Duodenal mucosa (tissue), 2 donors: ENCODE results near the gene SNAPIN.

ENCODE experiments used
- H3K27ac ChIP-seq: one replicate; pipeline ENCODE4 v1.7.0; 2013; ENCODE audit warnings: low read depth, low read length
- H3K27me3 ChIP-seq, 2 donors: one replicate each; pipeline ENCODE4 v1.7.0; 2013; ENCODE audit warnings: low read length in 2 of 2, control low read depth in 1 of 2; ENCODE audit not compliant: insufficient read depth in 2 of 2, control insufficient read depth in 1 of 2
- H3K36me3 ChIP-seq, 2 donors: one replicate each; pipeline ENCODE4 v1.7.0; 2013; ENCODE audit warnings: low read length in 2 of 2, control low read depth in 1 of 2; ENCODE audit not compliant: insufficient read depth in 2 of 2, control insufficient read depth in 1 of 2
- H3K4me1 ChIP-seq, 2 donors: one replicate each; pipeline ENCODE4 v1.7.0; 2013; ENCODE audit warnings: low read length in 2 of 2, control low read depth in 1 of 2; ENCODE audit not compliant: insufficient read depth in 2 of 2, control insufficient read depth in 1 of 2
- H3K4me3 ChIP-seq, 2 donors: one replicate each; pipeline ENCODE4 v1.7.0; 2013; ENCODE audit warnings: low read length in 2 of 2, low read depth in 1 of 2
- H3K9ac ChIP-seq, 2 donors: one replicate each; pipeline ENCODE4 v1.7.0; 2013; ENCODE audit warnings: low read length in 2 of 2, low read depth in 1 of 2
- H3K9me3 ChIP-seq, 2 donors: one replicate each; pipeline ENCODE4 v1.7.0; 2013; ENCODE audit warnings: low read length in 2 of 2, control low read depth in 1 of 2; ENCODE audit not compliant: control insufficient read depth in 1 of 2

SNAPIN gene

DNA sequence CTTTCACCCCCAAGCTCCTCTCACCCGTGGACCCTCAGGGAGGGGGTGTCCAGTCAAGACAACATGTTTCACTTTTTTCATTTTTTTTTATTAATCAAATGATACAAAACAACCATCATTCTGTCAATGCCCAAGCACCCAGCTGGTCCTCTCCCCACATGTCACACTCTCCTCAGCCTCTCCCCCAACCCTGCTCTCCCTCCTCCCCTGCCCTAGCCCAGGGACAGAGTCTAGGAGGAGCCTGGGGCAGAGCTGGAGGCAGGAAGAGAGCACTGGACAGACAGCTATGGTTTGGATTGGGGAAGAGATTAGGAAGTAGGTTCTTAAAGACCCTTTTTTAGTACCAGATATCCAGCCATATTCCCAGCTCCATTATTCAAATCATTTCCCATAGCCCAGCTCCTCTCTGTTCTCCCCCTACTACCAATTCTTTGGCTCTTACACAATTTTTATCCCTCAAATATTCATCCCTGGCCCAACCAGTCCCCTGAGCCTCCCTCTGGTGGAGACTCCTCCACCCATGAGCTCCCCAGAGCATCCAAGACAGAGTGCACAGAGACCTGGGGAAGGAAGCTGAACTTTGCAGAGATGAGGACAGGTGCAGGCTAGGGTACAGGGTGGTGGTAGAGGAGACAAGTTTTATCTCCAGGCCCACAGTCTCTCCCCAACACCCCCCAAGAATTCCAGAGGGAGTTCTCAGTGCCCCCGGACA, 44.2 kb upstream of the SNAPIN start:
- H3K27ac ChIP-seq, result no peak overlapping the region
- peak overlapping the region; percentile 70 to 74 for H3K4me3 ChIP-seq
- no peaks in the 10 kb centered on the region for H3K27me3 ChIP-seq
- H3K9me3 ChIP-seq, result no peaks in the 10 kb centered on the region
- H3K36me3 ChIP-seq, result no peaks in the 10 kb centered on the region
- peak overlapping the region; percentile 89 to 94 for H3K9ac ChIP-seq
- peaks cover 54 to 59% of the 10 kb centered on the region in 2 donors for H3K4me1 ChIP-seq

GRCh38 chr1:153614906-153615305, 43.6 kb upstream of the SNAPIN start:
- Histone ChIP-seq H3K9me3 (no peaks in the 10 kb centered on the region), H3K36me3 (no peaks in the 10 kb centered on the region), H3K4me1 (peaks cover 49 to 54% of the 10 kb centered on the region in 2 donors), H3K9ac (peak overlapping the region; percentile 89 to 94), H3K4me3 (peak overlapping the region; percentile 70 to 74), H3K27ac (no peak overlapping the region), H3K27me3 (no peaks in the 10 kb centered on the region)

DNA sequence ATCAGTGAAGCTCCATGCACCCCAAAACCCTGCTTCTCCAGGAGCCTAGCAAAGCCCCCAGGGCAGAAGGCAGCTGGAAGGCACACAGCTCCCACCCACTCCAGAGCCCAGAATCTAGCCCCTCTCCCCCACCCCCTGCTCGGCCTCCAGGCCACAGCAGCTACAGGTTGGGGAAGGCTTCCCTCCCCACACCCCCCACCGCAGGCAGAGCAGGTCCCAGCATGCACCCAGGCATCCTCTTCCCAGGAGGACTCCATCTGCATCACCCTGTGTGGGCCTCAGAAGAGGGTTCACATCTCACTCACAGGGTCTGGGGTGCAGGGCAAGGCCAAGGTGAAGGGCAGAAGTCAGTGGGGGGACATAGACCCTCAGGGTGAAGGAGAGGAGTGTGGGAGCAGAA, 43.1 kb upstream of the SNAPIN start:
- Histone ChIP-seq H3K4me3 (peak overlapping the region; percentile 70 to 74), H3K4me1 (peaks cover 44 to 49% of the 10 kb centered on the region in 2 donors), H3K9ac (peak overlapping the region; percentile 89 to 94), H3K27ac (peak overlapping the region; percentile 76), H3K9me3 (no peaks in the 10 kb centered on the region), H3K27me3 (no peaks in the 10 kb centered on the region), H3K36me3 (no peaks in the 10 kb centered on the region)

DNA sequence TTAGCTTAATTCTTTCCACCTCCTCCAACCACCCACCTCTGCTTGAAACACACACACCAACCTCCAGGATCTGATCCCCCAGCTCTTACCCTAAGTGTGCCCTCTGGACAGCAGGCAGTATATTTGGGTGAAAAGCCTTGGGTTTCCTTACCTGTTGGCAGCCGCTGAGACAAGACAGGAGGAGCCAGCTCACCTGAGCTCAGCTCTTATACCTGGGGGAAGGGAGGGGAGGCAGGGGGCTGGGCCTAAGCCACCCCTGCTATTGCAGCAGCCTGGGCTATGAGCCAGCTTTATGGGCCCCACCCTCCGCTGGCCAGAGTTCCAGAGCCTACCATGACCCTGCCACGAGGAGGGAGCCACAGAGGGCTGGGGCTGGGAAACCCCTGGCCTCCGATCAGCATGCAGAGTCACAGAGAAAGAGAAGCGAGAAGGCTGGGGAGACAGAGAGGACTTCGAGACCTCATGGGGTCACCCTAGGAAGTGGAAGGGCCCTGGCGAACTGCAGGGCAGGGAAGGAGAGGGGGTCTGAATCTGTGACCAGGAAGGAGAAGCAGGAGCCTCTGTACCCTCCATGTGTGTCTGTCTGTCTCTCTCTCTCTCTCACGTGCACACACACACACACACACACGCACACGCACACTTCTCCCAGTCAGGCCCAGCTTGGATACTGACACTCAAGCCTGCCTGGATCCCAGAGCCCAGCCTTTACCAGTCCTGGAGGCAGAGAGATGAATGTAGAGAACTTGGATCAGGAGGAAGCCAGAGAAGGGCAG, 42.2 kb upstream of the SNAPIN start, which contains the start of gene S100A14:
Gene S100A14, minus strand, starts transcription at position 182 of the 773 bp plus-strand sequence. CDS start 467 bp downstream, outside the sequence.
- no peaks in the 10 kb centered on the region for H3K36me3 ChIP-seq
- H3K4me3 ChIP-seq, result peak within 1 kb of the TSS; percentile 70 to 74
- peak within 1 kb of the TSS; percentile 76 for H3K27ac ChIP-seq
- H3K4me1 ChIP-seq, result peaks cover 37 to 44% of the 10 kb centered on the region in 2 donors
- H3K9ac ChIP-seq, result peak within 1 kb of the TSS; percentile 89 to 94
- H3K27me3 ChIP-seq, result no peaks in the 10 kb centered on the region
- no peaks in the 10 kb centered on the region for H3K9me3 ChIP-seq

DNA sequence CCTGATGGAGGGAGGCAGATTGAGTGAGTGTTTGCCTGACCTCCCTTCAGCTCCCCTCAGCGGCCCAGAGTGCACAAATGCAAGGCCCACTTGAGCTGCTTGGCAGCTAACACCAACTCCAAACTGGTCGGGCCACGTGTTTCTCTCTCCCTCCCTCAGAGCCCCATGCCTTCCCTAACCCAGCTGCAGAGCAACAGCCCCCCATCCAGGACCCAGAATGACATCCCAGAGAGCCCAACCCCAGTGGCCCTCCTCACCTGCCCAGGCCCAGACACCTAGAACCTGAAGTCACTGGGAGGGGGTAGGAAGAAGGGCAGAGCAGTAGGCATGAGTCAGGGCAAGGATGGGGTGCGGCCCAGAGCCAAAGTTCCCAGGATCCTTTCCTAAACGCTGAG, 41.6 kb upstream of the SNAPIN start:
- Histone ChIP-seq H3K9me3 (no peaks in the 10 kb centered on the region), H3K27ac (peak overlapping the region; percentile 76), H3K4me1 (peaks cover 34 to 44% of the 10 kb centered on the region in 2 donors), H3K9ac (peak overlapping the region; percentile 89 to 94), H3K4me3 (peak overlapping the region; percentile 9 to 23), H3K27me3 (no peaks in the 10 kb centered on the region), H3K36me3 (no peaks in the 10 kb centered on the region)

DNA sequence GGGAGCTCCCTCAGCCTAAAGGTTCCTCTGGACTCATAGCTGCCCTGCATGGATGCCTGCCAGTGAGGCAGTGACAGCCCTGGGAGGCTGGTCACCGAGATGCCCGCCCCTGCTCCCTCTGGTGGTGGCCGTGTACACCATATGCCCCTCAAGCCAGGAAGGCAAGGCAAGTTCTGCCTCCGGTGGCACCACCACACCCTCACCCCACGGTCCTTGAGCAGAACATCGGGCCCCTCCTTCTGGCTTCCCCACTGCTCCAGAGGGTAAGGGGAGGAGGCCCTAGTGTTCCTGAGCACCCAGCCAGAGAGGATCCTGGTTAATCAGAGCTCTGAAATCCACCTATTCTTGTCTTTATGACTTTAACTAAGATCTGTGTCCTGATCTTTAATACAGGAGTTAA, 40.8 kb upstream of the SNAPIN start:
- H3K4me1 ChIP-seq, result peaks cover 34 to 44% of the 10 kb centered on the region in 2 donors
- no peaks in the 10 kb centered on the region for H3K9me3 ChIP-seq
- peak overlapping the region; percentile 76 for H3K27ac ChIP-seq
- no peak overlapping the region for H3K4me3 ChIP-seq
- H3K9ac ChIP-seq, result peak overlapping the region; percentile 89 to 94
- H3K36me3 ChIP-seq, result no peaks in the 10 kb centered on the region
- no peaks in the 10 kb centered on the region for H3K27me3 ChIP-seq

- H3K4me1 ChIP-seq, result peaks cover 31 to 35% of the 10 kb centered on the region in 2 donors
- H3K4me3 ChIP-seq, result no peak overlapping the region
- no peaks in the 10 kb centered on the region for H3K36me3 ChIP-seq
- H3K27me3 ChIP-seq, result no peaks in the 10 kb centered on the region
- no peak overlapping the region for H3K27ac ChIP-seq
- H3K9ac ChIP-seq, result no peak overlapping the region
- H3K9me3 ChIP-seq, result no peaks in the 10 kb centered on the region
Measured at GRCh38 chr1:153619171-153619570, 39.3 kb upstream of the SNAPIN start.

DNA sequence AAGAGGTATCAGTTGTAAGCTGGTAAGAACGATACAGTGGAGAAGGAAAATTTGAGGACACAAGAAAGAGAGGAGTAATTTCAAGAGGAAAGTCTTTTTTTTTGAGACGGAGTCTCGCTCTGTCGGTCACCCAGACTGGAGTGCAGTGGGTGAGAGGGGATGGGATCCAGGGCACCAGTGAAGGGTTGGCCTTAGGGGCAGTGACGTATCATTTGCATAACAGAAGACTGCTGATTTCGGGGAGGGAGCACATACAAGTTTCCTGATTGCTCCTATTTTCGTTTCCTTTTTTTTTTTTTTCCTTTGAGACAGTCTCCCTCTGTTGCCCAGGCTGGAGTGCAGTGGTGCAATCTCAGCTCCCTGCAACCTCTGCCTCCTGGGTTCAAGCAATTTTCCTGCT, 35.4 kb upstream of the SNAPIN start:
- Histone ChIP-seq H3K4me3 (no peak overlapping the region), H3K36me3 (no peaks in the 10 kb centered on the region), H3K27me3 (no peaks in the 10 kb centered on the region), H3K9ac (no peak overlapping the region), H3K27ac (no peak overlapping the region), H3K9me3 (no peaks in the 10 kb centered on the region), H3K4me1 (peaks cover 12% of the 10 kb centered on the region in 2 donors)

DNA sequence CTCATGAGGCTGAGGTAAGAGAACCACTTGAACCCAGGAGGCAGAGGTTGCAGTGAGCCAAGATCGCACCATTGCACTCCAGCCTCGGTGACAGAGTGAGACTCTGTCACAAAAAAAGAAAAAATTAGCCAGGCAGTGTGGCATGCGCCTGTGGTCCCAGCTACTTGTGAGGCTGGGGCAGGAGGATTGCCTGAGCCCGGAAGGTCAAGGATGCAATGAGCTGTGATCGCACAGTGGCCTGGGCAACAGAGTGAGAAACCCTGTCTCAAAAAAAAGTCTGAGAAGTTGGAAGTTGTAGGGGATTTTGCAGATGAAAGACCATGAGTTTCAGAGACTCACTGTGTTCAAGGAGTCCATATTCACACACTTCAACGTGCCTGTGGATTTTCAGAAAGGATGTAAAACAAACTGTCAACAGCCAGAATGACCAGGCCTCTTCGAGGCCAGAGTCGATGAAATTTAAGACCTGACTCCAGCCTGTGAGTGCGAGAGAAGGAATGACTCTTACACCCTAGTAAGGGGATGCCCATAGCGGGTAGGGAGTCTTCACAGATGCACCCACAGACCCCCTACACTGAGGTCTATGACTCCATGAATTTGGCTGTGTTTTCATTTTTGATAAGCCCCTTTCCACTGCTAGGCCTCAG, 33.4 kb upstream of the SNAPIN start:
- Histone ChIP-seq H3K36me3 (no peaks in the 10 kb centered on the region), H3K4me3 (no peak overlapping the region), H3K4me1 (peaks cover 12% of the 10 kb centered on the region in 2 donors), H3K9ac (no peak overlapping the region), H3K27ac (no peak overlapping the region), H3K27me3 (no peaks in the 10 kb centered on the region), H3K9me3 (no peaks in the 10 kb centered on the region)

GRCh38 chr1:153626477-153626903, 32.0 kb upstream of the SNAPIN start:
- peak overlapping the region; percentile 76 for H3K27ac ChIP-seq
- peak overlapping the region; percentile 76 to 83 for H3K9ac ChIP-seq
- H3K4me3 ChIP-seq, result peak overlapping the region; percentile 63 to 76
- no peaks in the 10 kb centered on the region for H3K36me3 ChIP-seq
- H3K9me3 ChIP-seq, result no peaks in the 10 kb centered on the region
- H3K27me3 ChIP-seq, result no peaks in the 10 kb centered on the region
- H3K4me1 ChIP-seq, result peaks cover 22 to 24% of the 10 kb centered on the region in 2 donors
